Measurements from ENCODE around the gene ARHGEF28.

The ARHGEF28 gene

DNA sequence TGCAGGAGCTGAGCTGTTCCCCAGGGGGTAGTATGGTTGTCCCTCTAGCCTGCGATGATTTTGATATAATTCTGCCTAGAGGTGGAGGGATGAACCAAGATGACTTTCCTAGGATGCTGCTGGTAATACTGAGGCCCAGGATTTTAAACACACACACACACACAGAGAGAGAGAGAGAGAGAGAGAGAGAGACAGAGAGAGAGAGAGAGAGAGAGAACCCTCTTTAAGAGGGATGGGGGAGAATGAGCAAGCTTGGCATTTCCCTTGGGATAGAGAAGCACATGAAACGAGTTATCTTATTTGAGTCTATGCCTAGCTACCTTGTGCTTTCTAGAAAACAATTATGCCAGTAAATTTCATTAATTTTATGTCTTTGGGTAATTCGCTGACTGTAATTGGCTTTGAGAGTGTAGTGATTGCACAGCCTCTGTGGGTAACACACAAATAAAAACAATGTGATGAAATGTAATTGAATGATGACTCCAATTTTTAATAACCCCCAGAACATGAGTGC lies 338.4 kb downstream of the ARHGEF28 start:
- H3K4me1 ChIP-seq (ENCODE audit: insufficient read depth, low read length, poor library complexity, severe bottlenecking) = peaks cover 29% of the 10 kb centered on the region
- no peaks in the 10 kb centered on the region for H3F3A ChIP-seq (ENCODE audit: low read depth)
- no peaks in the 10 kb centered on the region for H3K9me2 ChIP-seq (replicated peaks; ENCODE audit: low read depth, low read length)
- H3K4me2 ChIP-seq (ENCODE audit: low read depth, low read length, poor library complexity, severe bottlenecking) = no peak overlapping the region
- TF ChIP-seq, protein P1, sequence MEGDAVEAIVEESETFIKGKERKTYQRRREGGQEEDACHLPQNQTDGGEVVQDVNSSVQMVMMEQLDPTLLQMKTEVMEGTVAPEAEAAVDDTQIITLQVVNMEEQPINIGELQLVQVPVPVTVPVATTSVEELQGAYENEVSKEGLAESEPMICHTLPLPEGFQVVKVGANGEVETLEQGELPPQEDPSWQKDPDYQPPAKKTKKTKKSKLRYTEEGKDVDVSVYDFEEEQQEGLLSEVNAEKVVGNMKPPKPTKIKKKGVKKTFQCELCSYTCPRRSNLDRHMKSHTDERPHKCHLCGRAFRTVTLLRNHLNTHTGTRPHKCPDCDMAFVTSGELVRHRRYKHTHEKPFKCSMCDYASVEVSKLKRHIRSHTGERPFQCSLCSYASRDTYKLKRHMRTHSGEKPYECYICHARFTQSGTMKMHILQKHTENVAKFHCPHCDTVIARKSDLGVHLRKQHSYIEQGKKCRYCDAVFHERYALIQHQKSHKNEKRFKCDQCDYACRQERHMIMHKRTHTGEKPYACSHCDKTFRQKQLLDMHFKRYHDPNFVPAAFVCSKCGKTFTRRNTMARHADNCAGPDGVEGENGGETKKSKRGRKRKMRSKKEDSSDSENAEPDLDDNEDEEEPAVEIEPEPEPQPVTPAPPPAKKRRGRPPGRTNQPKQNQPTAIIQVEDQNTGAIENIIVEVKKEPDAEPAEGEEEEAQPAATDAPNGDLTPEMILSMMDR (conservative IDR thresholded peaks at IDR 0.05; ENCODE audit: low read length) = no peak
- TF ChIP-seq EZH2phosphoT487 (IDR thresholded peaks at IDR 0.05; ENCODE audit: borderline replicate concordance) = no peak
- no peak overlapping the region for H2AFZ ChIP-seq (ENCODE audit: low read length)
- H4K20me1 ChIP-seq (ENCODE audit: insufficient read depth, low read length, poor library complexity, severe bottlenecking) = no peaks in the 10 kb centered on the region
- H3K9ac ChIP-seq (ENCODE audit: low read depth, low read length, poor library complexity, severe bottlenecking) = no peak overlapping the region
- no peaks in the 10 kb centered on the region for H3K27me3 ChIP-seq (ENCODE audit: insufficient read depth, low read length, poor library complexity, severe bottlenecking)
- no peaks in the 10 kb centered on the region for H3K9me3 ChIP-seq (ENCODE audit: insufficient read depth, low read depth, low read length)
- no peaks in the 10 kb centered on the region for H3K79me2 ChIP-seq (ENCODE audit: insufficient read depth, low read length)
- no peak overlapping the region for H3K4me3 ChIP-seq (ENCODE audit: low read length, poor library complexity, severe bottlenecking)
- H3K36me3 ChIP-seq (ENCODE audit: insufficient read depth, low read length) = no peaks in the 10 kb centered on the region

DNA sequence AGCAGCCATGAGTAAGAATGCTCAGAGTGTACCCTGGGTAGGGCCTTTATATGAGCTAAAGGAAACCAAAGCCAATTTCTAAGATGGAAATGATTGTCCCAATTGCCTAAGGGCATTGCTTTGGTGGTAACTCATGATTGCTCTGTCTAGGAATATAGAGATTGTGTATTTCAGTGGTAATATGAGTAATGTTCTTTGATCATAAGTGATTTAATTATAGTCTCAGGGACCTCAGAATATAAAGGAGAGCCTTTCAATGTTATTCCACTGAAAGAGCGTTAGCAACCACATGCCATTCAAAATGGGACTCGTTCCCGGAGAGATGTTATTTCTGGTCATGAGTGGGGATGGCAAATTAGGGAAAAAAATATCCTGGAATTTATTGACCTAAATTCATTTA lies 340.5 kb downstream of the ARHGEF28 start:
- Histone ChIP-seq H3K4me2 (ENCODE audit: low read depth, low read length, poor library complexity, severe bottlenecking) (no peak overlapping the region), H3K9me2 (replicated peaks; ENCODE audit: low read depth, low read length) (no peaks in the 10 kb centered on the region), H3K4me3 (ENCODE audit: low read length, poor library complexity, severe bottlenecking) (no peak overlapping the region), H3K36me3 (ENCODE audit: insufficient read depth, low read length) (no peaks in the 10 kb centered on the region), H3K4me1 (ENCODE audit: insufficient read depth, low read length, poor library complexity, severe bottlenecking) (peaks cover 26% of the 10 kb centered on the region), H4K20me1 (ENCODE audit: insufficient read depth, low read length, poor library complexity, severe bottlenecking) (no peaks in the 10 kb centered on the region), H3K79me2 (ENCODE audit: insufficient read depth, low read length) (no peaks in the 10 kb centered on the region), H3K27me3 (ENCODE audit: insufficient read depth, low read length, poor library complexity, severe bottlenecking) (no peaks in the 10 kb centered on the region), H3K9me3 (ENCODE audit: insufficient read depth, low read depth, low read length) (no peaks in the 10 kb centered on the region), H3K9ac (ENCODE audit: low read depth, low read length, poor library complexity, severe bottlenecking) (no peak overlapping the region), H3F3A (ENCODE audit: low read depth) (no peaks in the 10 kb centered on the region), H2AFZ (ENCODE audit: low read length) (no peak overlapping the region)
- no peak for TF ChIP-seq EZH2phosphoT487 (IDR thresholded peaks at IDR 0.05; ENCODE audit: borderline replicate concordance)
- TF ChIP-seq, protein P1 (conservative IDR thresholded peaks at IDR 0.05; ENCODE audit: low read length) = no peak

DNA sequence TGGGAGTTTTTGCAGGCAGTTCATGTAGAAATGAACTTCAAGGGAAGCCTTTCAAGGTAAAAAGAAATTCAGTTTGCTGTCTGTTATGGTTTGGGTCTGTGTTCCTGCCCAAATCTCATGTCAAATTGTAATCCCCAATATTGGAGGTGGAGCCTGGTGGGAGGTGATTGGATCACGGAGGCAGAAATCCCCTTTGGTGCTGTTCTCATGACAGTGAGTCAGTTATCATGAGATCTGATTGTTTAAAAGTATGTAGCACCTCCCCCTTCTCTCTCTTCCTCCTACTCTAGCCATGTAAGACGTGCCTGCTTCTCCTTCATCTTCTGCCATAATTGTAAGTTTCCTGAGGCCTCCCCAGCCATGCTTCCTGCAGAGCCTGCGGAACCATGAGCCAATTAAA lies 341.4 kb downstream of the ARHGEF28 start:
- H3K9me2 ChIP-seq (replicated peaks; ENCODE audit: low read depth, low read length) = no peaks in the 10 kb centered on the region
- H3F3A ChIP-seq (ENCODE audit: low read depth) = no peaks in the 10 kb centered on the region
- H3K27me3 ChIP-seq (ENCODE audit: insufficient read depth, low read length, poor library complexity, severe bottlenecking) = no peaks in the 10 kb centered on the region
- H3K4me3 ChIP-seq (ENCODE audit: low read length, poor library complexity, severe bottlenecking) = no peak overlapping the region
- TF ChIP-seq EZH2phosphoT487 (IDR thresholded peaks at IDR 0.05; ENCODE audit: borderline replicate concordance) = no peak
- TF ChIP-seq, protein P1 (conservative IDR thresholded peaks at IDR 0.05; ENCODE audit: low read length) = no peak
- H3K4me1 ChIP-seq (ENCODE audit: insufficient read depth, low read length, poor library complexity, severe bottlenecking) = peaks cover 26% of the 10 kb centered on the region
- no peaks in the 10 kb centered on the region for H3K9me3 ChIP-seq (ENCODE audit: insufficient read depth, low read depth, low read length)
- H3K4me2 ChIP-seq (ENCODE audit: low read depth, low read length, poor library complexity, severe bottlenecking) = no peak overlapping the region
- H4K20me1 ChIP-seq (ENCODE audit: insufficient read depth, low read length, poor library complexity, severe bottlenecking) = no peaks in the 10 kb centered on the region
- H3K9ac ChIP-seq (ENCODE audit: low read depth, low read length, poor library complexity, severe bottlenecking) = no peak overlapping the region
- no peaks in the 10 kb centered on the region for H3K36me3 ChIP-seq (ENCODE audit: insufficient read depth, low read length)
- H2AFZ ChIP-seq (ENCODE audit: low read length) = no peak overlapping the region; the same call in 1 of the 2 replicates
- H3K79me2 ChIP-seq (ENCODE audit: insufficient read depth, low read length) = no peaks in the 10 kb centered on the region

Data from Loucy (cell line).